OCI-LY7 (cell line): ENCODE data around the gene DGKQ. TPM values are rescaled to one million over a fixed set of nuclear protein-coding genes. Genes with fewer than 3 reads are reported as not detected.

Experiments
- BruUV-seq: library from RNA; stranded (reverse); fragments of 400-500 nt; replicated peaks from 2 replicates; lab custom pipeline; 2021; lab: Mats Ljungman, UMichigan
- CTCF ChIA-PET: fragments of 300-600 bp; sonication (Branson Sonifier 250); formaldehyde crosslinking; loops from one replicate; lab custom pipeline; 2022; ENCODE audit warnings: antibody characterized with exemption; ENCODE audit not compliant: unreplicated experiment; lab: Charles Lee
- POLR2A ChIA-PET: fragments of 300-600 bp; sonication (Branson Sonifier 250); formaldehyde crosslinking; loops from one replicate; lab custom pipeline; 2022; ENCODE audit warnings: antibody characterized with exemption; lab: Charles Lee
- DNase-seq: peaks from one replicate; pipeline ENCODE4 v3.0.0-alpha.2; 2015; ENCODE audit warnings: low spot score
- H2AFZ ChIP-seq: fragments of 200-600 bp; sonication (generic), shearing (Covaris generic); 2 replicates; pipeline ENCODE4 v1.6.1; 2014; ENCODE audit warnings: mild to moderate bottlenecking, antibody characterized with exemption, low read length, moderate library complexity
- H3K27ac ChIP-seq: fragments of 200-600 bp; sonication (generic); 2 replicates; pipeline ENCODE4 v1.5.1; 2014; ENCODE audit warnings: mixed run types, low read depth, mild to moderate bottlenecking, moderate library complexity, low read length, inconsistent platforms; ENCODE audit not compliant: poor library complexity, severe bottlenecking
- H3K36me3 ChIP-seq: fragments of 200-600 bp; sonication (generic); 2 replicates; pipeline ENCODE4 v1.6.1; 2014; ENCODE audit warnings: mild to moderate bottlenecking, antibody characterized with exemption, low read length, moderate library complexity, mixed read lengths; ENCODE audit not compliant: insufficient read depth
- H3K4me1 ChIP-seq: fragments of 200-600 bp; sonication (generic); 2 replicates; pipeline ENCODE4 v1.5.1; 2014; ENCODE audit warnings: mild to moderate bottlenecking, low read length; ENCODE audit not compliant: insufficient read depth, poor library complexity, severe bottlenecking
- H3K4me2 ChIP-seq: fragments of 200-600 bp; sonication (generic); 2 replicates; pipeline ENCODE4 v1.6.1; 2014; ENCODE audit warnings: mild to moderate bottlenecking, low read length
- H3K4me3 ChIP-seq: fragments of 200-600 bp; sonication (generic); 2 replicates; pipeline ENCODE4 v1.5.1; 2014; ENCODE audit warnings: mild to moderate bottlenecking, low read depth, low read length; ENCODE audit not compliant: poor library complexity, severe bottlenecking
- H3K79me2 ChIP-seq: fragments of 200-600 bp; sonication (generic); 2 replicates; pipeline ENCODE4 v1.6.1; 2016; ENCODE audit warnings: low read depth, mild to moderate bottlenecking, low read length, moderate library complexity, mixed read lengths; ENCODE audit not compliant: insufficient read depth
- H3K9me2 ChIP-seq: fragments of 200-600 bp; sonication (generic); 2 replicates; pipeline ENCODE4 v1.6.1; 2016; ENCODE audit warnings: mild to moderate bottlenecking, low read length, mixed read lengths; ENCODE audit not compliant: insufficient read depth
- H3K9me3 ChIP-seq: fragments of 200-600 bp; sonication (generic); 2 replicates; pipeline ENCODE4 v1.6.1; 2014; ENCODE audit warnings: mild to moderate bottlenecking, mixed run types, low read length, mixed read lengths
- H4K20me1 ChIP-seq: fragments of 200-600 bp; sonication (generic); 2 replicates; pipeline ENCODE4 v1.6.1; 2014; ENCODE audit warnings: mild to moderate bottlenecking, antibody characterized with exemption, low read length, moderate library complexity, mixed read lengths; ENCODE audit not compliant: insufficient read depth
- EZH2phosphoT487 ChIP-seq: fragments of 200-600 bp; sonication (generic); IDR thresholded peaks from 2 replicates; pipeline ENCODE4 v1.6.1; 2018; ENCODE audit warnings: low read depth, borderline replicate concordance, mild to moderate bottlenecking, mixed run types, antibody characterized with exemption, low read length, moderate library complexity, mixed read lengths
- intact Hi-C: fragments of 100-400 bp; cut with micrococcal nuclease; formaldehyde crosslinking; loops from one replicate; pipeline ENCODE4 v1.10.0; 2022; ENCODE audit not compliant: unreplicated experiment
- total RNA-seq, 2 experiments: library from RNA; depleted of rRNA in 1 of 2; stranded (reverse); fragments of >200 nt in 1 of 2; shearing (Covaris generic) in 1 of 2; gene quantifications; 2 replicates each; pipeline ENCODE4 v1.2.3, GENCODE V29; 2014 to 2022
- TF ChIP-seq, protein P1 (sequence below): fragments of 200-600 bp; sonication (generic); conservative IDR thresholded peaks from 2 replicates; pipeline ENCODE4 v1.5.1; 2014; ENCODE audit warnings: mild to moderate bottlenecking, antibody characterized with exemption, low read length, moderate library complexity, mixed read lengths

DGKQ gene
- total RNA-seq, 2 experiments from 2014 or later: 11.3 to 15.2 TPM

- Histone ChIP-seq H3K4me2 (no peak overlapping the region), H3K36me3 (peaks cover 65% of the 10 kb centered on the region), H3K79me2 (no peaks in the 10 kb centered on the region), H3K9me2 (no peaks in the 10 kb centered on the region), H3K9me3 (0 out of 2 replicates have a peak, but pooled peaks cover 4% of the 10 kb centered on the region), H3K4me3 (no peak overlapping the region), H4K20me1 (no peaks in the 10 kb centered on the region), H3K4me1 (no peaks in the 10 kb centered on the region), H3K27ac (no peak overlapping the region), H2AFZ (no peak overlapping the region)
- intact Hi-C loops: no loop called here
- no TSS peak for BruUV-seq
- TF ChIP-seq, protein P1, sequence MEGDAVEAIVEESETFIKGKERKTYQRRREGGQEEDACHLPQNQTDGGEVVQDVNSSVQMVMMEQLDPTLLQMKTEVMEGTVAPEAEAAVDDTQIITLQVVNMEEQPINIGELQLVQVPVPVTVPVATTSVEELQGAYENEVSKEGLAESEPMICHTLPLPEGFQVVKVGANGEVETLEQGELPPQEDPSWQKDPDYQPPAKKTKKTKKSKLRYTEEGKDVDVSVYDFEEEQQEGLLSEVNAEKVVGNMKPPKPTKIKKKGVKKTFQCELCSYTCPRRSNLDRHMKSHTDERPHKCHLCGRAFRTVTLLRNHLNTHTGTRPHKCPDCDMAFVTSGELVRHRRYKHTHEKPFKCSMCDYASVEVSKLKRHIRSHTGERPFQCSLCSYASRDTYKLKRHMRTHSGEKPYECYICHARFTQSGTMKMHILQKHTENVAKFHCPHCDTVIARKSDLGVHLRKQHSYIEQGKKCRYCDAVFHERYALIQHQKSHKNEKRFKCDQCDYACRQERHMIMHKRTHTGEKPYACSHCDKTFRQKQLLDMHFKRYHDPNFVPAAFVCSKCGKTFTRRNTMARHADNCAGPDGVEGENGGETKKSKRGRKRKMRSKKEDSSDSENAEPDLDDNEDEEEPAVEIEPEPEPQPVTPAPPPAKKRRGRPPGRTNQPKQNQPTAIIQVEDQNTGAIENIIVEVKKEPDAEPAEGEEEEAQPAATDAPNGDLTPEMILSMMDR: no peak
- TF ChIP-seq EZH2phosphoT487: no peak
- no peak for DNase-seq
- CTCF ChIA-PET: interaction anchor here (0.6 kb wide), 1 partner anchor 66 kb away, joined by 3 read pairs; no protein-coding TSS in a partner anchor
- POLR2A ChIA-PET: no interaction called here
Observed at GRCh38 chr4:909131-909571, 64.2 kb downstream of the DGKQ start.

Other genes with a start within 250 kb of the DGKQ start
- 0.25 and 0.57 TPM in 2 replicates for gene CPLX1, start 147.4 kb downstream of the DGKQ start, total RNA-seq (2014; rRNA removed; shearing (Covaris generic))
- gene CPLX1, start 147.4 kb downstream of the DGKQ start, total RNA-seq (2022): 0.21 and 0.28 TPM in 2 replicates
- 77.5 and 86.1 TPM in 2 replicates for gene GAK, start 41.3 kb downstream of the DGKQ start, total RNA-seq (2014; rRNA removed; shearing (Covaris generic))
- 107 and 111 TPM in 2 replicates for gene GAK, start 41.3 kb downstream of the DGKQ start, total RNA-seq (2022)
- 7.1 and 12.5 TPM in 2 replicates for gene TMEM175, start 41.1 kb downstream of the DGKQ start, total RNA-seq (2014; rRNA removed; shearing (Covaris generic))
- gene TMEM175, start 41.1 kb downstream of the DGKQ start, total RNA-seq (2022): 31.9 and 33.1 TPM in 2 replicates
- 9.3 and 15.7 TPM in 2 replicates for gene IDUA, start 13.5 kb upstream of the DGKQ start, total RNA-seq (2014; rRNA removed; shearing (Covaris generic))
- 10.4 and 12.3 TPM in 2 replicates for gene IDUA, start 13.5 kb upstream of the DGKQ start, total RNA-seq (2022)
- not detected in 2 replicates for gene SLC26A1, start 19.8 kb upstream of the DGKQ start, total RNA-seq (2014; rRNA removed; shearing (Covaris generic))
- 0.30 TPM in 1 of 2 replicates, not detected in the other for gene SLC26A1, start 19.8 kb upstream of the DGKQ start, total RNA-seq (2022)
- gene FGFRL1, start 38.1 kb upstream of the DGKQ start, total RNA-seq (2014; rRNA removed; shearing (Covaris generic)): 1.4 and 1.8 TPM in 2 replicates
- 2.7 and 3.1 TPM in 2 replicates for gene FGFRL1, start 38.1 kb upstream of the DGKQ start, total RNA-seq (2022)
- not detected in 2 replicates for gene RNF212, start 140.0 kb upstream of the DGKQ start, total RNA-seq (2014; rRNA removed; shearing (Covaris generic))
- gene RNF212, start 140.0 kb upstream of the DGKQ start, total RNA-seq (2022): not detected in 2 replicates
- gene SPON2, start 199.0 kb upstream of the DGKQ start, total RNA-seq (2014; rRNA removed; shearing (Covaris generic)): 4.7 and 8.4 TPM in 2 replicates
- gene SPON2, start 199.0 kb upstream of the DGKQ start, total RNA-seq (2022): 33.3 and 35.3 TPM in 2 replicates